GM18505 (cell line): ENCODE data around the gene ALKBH2.

Source experiments
- ATAC-seq: cut with Tn5 transposase; IDR thresholded peaks from one replicate; pipeline ENCODE4 v1.9.1; 2021; ENCODE audit not compliant: unreplicated experiment
- POLR2A ChIP-seq: IDR thresholded peaks from 4 replicates; pipeline ENCODE4 v1.6.1; 2011; ENCODE audit warnings: borderline replicate concordance; ENCODE audit not compliant: insufficient read depth, insufficient read length; ENCODE audit errors: extremely low read depth

ALKBH2 gene

GRCh38 chr12:109121346-109121880, 28.1 kb upstream of the ALKBH2 start:
- no peak for TF ChIP-seq POLR2A
- ATAC-seq = no peak

- ATAC-seq = no peak
- no peak for TF ChIP-seq POLR2A
These were observed 27.3 kb upstream of the ALKBH2 start for GRCh38 chr12:109120557-109120956.

- no peak for ATAC-seq
- no peak for TF ChIP-seq POLR2A
These were observed 26.8 kb upstream of the ALKBH2 start for GRCh38 chr12:109120095-109120494.

- no peak for ATAC-seq
These were observed 23.3 kb upstream of the ALKBH2 start for GRCh38 chr12:109116611-109116949.

GRCh38 chr12:109115758-109116610, 22.7 kb upstream of the ALKBH2 start, which contains the start of gene ACACB:
TSS of gene ACACB (plus strand) at chr12:109116587. CDS start at chr12:109139406, 22,819 bp downstream.
- TF ChIP-seq POLR2A = no peak
- no peak for ATAC-seq

More at GRCh38 chr12:109116611-109116949, 23.3 kb upstream of the ALKBH2 start:
- TF ChIP-seq POLR2A = no peak

GRCh38 chr12:109115404-109115757, 22.1 kb upstream of the ALKBH2 start:
- no peak for TF ChIP-seq POLR2A
- no peak for ATAC-seq

GRCh38 chr12:109114644-109115043, 21.4 kb upstream of the ALKBH2 start:
- ATAC-seq = no peak
- no peak for TF ChIP-seq POLR2A

GRCh38 chr12:109113661-109114321, 20.5 kb upstream of the ALKBH2 start:
- no peak for TF ChIP-seq POLR2A
- ATAC-seq = no peak

- TF ChIP-seq POLR2A = no peak
- no peak for ATAC-seq
These were observed 19.6 kb upstream of the ALKBH2 start for GRCh38 chr12:109112720-109113465.

GRCh38 chr12:109110988-109111495, 17.8 kb upstream of the ALKBH2 start:
- no peak for TF ChIP-seq POLR2A
- no peak for ATAC-seq

GRCh38 chr12:109109746-109110350, 16.6 kb upstream of the ALKBH2 start:
- no peak for TF ChIP-seq POLR2A

GRCh38 chr12:109105176-109105575, 11.9 kb upstream of the ALKBH2 start:
- no peak for ATAC-seq
- TF ChIP-seq POLR2A = no peak

More at GRCh38 chr12:109109746-109110350, 16.6 kb upstream of the ALKBH2 start:
- ATAC-seq = no peak
